ENCODE measurements around the gene PBX1.

The PBX1 gene

DNA sequence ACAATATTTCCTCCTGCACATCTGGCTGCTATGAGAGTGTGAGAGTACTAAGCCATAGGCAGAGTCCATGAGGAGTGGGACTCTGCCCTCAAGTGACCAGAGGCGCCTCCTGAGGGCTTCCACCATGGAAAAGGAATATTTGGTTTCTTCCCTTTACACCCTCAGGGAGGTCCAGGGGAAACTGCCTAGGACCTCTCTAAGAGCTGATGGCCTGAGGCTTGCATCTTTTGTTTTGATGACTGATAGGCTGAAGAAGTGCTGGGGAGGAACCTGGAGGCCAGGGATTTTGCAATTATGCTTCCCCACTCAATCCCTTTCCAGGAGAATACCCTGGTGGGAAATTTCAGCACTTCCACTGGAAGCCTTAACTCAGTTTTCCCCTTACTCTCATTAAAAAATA, 111.0 kb downstream of the PBX1 start:
- no peak for DNase-seq (ENCODE audit: low spot score)

GRCh38 chr1:164670786-164671185, 111.8 kb downstream of the PBX1 start:
- no peak for DNase-seq (ENCODE audit: low spot score)

- DNase-seq (ENCODE audit: low spot score) = no peak
Observed at GRCh38 chr1:164671323-164671965, 112.5 kb downstream of the PBX1 start.

DNA sequence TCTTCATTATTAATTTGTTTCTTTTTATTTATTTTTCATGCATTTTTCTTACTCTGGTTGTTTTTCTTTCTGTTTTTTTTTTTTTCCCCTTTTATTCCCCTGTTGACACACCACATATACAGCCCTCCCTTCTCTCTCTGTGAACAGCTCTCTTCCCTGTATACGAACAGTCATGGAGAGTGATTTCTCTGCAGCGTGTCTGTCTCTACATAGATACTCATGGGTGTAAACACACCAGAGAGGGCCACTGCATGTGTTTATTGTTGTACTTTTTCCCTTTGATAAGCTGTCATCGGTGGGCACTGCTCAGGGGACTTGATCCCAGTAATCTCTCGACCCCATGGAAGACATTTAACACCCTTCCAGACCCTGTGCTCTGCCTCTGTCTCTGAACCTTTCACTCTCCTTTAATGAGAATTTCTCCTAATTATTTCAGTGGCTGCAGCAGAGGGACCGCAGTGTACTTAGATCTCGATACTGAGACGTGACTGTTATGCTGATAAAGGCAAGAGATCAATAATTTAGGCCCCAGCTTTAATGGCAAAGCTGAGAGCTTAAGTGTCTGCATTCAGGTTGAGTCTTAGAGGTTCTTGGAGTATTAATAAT, 113.1 kb downstream of the PBX1 start:
- DNase-seq (ENCODE audit: low spot score) = no peak

DNA sequence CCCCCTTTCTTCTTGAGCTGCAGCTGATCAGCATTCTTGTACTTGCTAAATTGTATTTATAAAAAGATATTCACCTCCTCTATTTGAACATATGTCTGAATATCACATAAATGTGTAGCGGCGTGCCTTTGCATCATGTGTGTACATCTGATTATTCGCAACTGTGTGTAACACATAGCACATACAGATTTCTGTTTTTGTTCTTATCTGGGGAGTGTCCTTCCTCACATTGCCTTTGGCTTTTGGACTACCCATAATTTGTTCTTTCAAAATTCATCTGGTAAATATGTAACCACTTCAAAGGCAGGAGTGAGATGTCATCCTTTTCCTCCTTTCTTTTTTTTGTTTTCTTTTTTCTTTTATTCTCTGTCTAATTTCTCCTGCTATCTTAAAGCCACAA, 113.6 kb downstream of the PBX1 start:
- DNase-seq (ENCODE audit: low spot score) = no peak

DNA sequence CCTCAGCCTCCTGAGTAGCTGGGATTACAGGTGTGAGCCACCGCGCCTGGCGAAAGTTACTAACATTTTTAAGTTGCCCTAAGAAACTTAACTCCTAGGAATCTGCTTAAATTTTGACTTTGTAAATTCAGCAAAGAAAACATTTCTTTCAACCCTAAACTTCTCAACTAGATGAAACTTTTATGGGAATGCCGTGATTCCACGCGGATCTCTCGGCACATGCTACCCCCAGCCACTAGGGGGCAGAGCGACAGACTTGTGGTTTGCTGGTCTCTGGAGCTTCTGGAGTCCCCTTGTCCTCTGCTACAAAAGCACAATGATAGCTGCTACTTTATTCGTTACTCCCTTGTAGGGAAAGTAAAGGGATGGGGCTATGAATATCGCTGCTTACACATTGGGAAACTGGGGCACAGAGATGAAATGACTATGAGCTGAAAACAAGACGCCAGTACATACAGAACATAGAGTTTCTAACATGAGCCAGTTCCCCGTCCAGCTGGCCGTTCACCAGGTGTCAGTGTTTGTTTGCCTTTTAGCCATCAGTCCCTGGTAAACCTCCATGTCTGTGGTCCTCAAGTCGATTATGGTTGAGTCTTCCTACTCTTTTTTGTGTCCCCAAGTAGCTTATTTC, 114.7 kb downstream of the PBX1 start:
- DNase-seq (ENCODE audit: low spot score) = no peak

DNA sequence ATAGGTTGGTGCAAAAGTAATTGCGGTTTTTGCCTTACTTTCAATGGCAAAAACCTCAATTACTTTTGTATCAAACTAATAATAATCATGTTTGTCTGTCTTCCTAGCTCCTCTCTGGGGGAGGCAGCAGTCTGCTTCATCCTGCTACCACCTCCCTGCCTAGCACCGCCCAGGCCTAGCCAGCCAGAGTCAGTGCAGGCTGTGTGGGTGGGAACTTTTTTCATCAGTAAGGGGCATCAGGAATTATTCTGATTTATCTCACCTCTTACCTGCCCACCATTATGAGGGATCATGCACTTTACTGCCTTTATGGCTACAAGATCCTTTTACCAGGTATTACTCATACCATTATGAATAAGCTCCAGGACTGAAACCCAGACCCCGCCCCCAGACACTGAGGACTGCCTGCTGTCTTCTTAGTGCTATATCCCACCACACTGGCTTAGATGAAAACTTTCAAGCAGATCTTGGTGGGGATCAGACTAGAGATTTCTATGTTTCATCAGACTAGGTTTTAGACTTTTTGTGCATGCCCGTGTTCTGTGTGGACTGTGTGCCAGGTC, 116.4 kb downstream of the PBX1 start:
- no peak for DNase-seq (ENCODE audit: low spot score)

- no peak for DNase-seq (ENCODE audit: low spot score)
Observed at GRCh38 chr1:164678136-164678700, 119.2 kb downstream of the PBX1 start.

DNA sequence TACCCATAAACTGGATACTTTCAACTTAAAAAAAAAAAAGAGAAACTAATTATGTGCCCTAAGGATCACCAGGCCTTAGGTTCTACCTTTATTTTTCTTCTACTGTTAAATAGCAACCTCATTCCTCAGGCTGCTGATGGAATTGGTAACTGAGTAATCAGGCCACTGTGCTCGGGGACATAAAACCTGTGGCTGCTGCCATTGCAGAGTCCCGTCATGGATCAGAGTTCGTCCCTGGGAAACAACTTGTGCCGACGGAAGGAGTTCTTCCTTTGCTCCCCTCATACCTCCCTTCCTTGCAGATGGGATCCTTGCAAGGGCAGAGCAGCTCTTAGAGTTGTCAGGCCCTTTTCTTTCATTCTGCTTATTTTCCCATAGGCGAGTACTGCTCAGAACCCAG, 123.6 kb downstream of the PBX1 start:
- no peak for DNase-seq (ENCODE audit: low spot score)

GRCh38 chr1:164683235-164683634, 124.3 kb downstream of the PBX1 start:
- DNase-seq (ENCODE audit: low spot score) = no peak

DNA sequence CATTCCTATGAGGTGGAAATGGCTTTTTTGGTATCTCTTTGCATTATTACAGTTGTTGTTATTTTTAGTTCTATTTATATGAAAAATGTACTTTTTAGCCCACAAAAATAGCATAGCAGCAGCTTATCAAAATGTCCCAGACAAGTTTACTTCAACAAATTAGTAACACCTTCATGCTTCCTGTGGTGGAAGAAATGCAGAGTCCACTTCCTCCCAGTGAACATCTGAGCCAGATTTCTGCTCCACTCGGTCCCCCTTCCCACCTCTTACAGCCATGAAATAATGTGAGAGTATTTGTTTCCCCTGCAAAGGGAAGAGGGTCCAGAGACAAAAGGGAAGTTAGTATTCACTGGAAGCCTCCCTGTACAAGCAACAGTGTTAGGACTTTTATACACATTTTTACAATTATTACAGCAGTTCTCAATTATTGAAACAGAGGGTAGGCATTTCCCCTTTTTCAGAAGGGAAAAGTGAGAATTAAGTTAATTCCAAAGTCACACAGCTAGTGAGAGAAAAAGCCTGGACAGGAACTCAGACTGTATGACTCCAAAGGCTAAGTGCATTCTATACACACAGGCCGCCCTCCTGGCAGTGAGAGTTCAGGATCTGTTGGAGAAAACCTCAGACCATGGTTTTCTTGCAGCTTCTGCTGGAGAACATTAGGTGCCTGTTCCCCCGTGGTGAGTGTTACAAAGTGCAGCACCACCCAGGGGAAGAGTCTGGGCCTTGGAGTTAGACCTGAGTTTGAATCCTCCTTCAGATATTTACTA, 126.5 kb downstream of the PBX1 start:
- no peak for DNase-seq (ENCODE audit: low spot score)

DNA sequence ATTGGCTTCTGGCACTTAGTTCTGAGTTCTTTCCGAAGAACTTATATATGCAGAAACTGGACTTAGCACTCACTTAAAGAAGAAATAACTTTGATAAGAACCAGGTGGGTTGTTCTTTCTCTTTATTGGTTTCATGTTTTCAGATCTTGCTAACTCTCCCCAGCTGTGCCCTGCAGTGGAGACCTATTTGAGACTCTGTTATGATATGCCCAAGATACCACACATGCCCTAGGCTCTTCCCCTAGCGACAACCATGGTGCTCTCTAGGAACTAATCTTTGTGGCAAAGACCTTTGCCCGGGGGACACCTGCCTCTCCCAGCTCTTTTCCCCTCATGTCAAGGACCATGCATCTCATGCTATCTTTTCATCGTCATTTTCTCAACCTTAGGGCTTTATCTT, 128.8 kb downstream of the PBX1 start:
- DNase-seq (ENCODE audit: low spot score) = no peak

- DNase-seq (ENCODE audit: low spot score) = no peak
Observed at GRCh38 chr1:164688791-164689190, 129.8 kb downstream of the PBX1 start.

DNA sequence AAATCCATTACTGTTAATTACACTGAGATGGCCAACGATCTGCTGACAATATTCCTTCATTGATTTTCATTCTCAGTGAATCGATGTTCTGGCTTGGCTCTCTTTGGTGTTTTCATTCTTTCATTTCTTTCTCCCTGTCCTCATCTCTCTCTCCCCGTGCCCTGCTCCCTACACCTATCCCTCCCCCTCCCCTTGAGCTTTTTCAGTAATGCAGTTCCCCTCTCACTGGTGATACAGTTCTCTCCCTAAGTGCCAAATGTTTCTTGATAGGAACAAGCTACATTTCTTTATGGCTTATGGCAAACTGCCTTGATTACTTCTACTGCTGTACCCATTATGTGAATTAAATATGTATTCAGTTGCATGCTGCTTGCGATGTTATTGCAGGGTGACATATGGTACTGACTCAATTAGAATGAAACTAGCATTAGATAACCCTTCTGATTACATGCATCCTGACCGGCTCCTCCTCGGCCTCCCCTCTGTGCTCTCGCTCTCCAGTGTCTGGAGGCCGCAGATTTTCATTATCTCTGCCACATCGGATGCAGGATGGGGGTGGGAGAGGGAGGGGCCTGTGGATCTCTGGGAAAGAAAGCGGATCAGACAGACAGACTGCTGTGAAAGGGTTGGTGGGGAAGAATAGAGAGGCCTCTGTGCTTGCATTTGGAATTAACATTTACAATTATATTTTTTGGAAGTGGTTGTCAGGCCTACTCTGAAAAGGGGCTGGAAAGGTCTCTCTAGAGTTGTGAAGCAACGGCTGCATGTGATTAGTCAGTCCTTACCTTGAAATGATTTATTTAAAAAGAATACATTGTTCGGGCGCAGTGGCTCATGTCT, 130.9 kb downstream of the PBX1 start:
- DNase-seq (ENCODE audit: low spot score) = no peak

DNA sequence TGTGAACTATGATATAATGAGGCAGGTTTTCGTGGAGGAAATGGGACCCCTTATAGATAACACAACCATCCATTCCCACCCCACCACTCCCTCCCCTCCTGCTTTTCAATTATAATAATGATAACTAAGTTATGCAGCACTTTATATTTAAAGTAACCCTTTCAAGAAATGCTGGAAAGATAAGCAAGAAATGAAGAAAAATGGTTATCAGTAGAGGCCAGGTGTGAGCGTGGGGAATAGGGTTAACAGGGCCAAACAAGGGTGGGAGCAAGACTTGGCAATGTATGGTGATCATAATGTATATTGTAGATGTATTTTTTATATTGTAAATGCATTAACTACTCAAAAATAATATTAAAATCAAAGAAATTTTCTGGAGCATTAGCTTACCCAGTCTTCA, 133.4 kb downstream of the PBX1 start:
- no peak for DNase-seq (ENCODE audit: low spot score)

- no peak for DNase-seq (ENCODE audit: low spot score)
Observed at GRCh38 chr1:164693564-164694359, 134.8 kb downstream of the PBX1 start.

- no peak for DNase-seq (ENCODE audit: low spot score)
Observed at GRCh38 chr1:164694505-164694904, 135.5 kb downstream of the PBX1 start.

DNA sequence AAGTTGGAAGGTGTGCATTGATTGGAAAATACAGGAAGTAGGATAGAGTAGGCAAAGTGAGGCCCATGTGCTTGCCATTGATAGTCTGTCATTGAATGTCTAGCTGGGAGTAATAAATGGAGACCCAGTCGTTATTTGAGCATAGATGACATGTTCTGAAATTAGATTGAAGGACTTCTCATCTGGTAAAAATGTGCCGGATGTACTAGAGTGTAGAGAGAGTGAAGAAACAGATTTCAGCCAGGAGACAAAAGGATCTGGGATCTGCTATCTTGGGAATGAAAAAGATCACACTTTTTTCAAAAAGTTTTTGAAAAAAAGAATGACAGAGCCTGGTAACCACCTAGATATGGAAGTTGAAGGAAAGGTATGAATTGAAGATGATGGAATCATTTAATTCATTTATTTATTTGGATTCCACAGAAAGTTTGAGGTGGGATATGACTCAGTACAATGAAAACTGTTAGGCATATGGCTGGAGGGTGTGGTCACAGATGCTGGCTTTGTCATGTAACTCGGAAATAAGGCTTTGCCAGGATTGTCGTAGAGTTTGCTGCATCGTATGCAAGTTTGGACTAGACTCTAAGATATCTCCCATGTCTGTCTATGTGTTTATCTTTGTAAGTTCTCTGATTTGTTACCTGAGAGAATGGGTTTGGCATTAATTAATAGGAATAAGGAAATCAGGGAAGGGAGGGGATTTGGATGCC, 137.1 kb downstream of the PBX1 start:
- no peak for DNase-seq (ENCODE audit: low spot score)

DNA sequence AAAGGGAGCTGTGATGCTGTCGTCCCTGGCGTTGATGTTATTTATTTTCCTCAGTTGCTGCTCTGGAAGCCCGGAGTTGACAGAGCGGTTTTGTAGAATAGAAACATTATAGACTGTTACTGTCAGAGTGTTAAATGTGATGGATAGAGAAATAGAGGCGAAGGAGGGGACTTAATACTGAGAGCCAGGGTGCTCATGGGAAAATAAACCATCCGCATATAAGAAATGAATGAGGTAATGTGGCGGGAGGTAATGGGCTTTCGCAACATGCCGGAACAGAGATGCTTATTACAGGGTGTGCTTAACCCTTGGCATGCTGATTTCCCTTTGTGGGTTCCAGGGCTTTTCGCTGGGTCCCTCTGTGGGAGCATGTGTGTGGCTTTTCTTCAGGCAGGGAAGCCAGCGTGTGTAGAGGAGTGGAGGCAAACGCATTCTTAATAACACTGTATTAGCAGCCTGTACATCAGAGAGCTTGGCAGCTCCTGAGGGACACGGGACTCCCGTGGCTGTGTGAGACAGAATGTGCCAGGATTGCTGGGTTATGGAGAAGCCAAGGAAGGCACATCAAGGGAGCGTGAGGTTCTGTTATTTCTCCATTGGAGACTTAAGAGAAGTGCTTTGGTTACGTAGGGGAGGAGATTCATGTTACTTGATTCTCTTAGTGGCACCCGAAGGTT, 141.0 kb downstream of the PBX1 start:
- no peak for DNase-seq (ENCODE audit: low spot score)

Measured in CD4-positive, alpha-beta T cell treated with Interleukin-2 at 100 ng/mL for 4 hours (primary cell).